Renal cortical epithelial cell (primary cell): ENCODE results near the gene SLC25A33. TPM values are rescaled to one million over a fixed set of nuclear protein-coding genes. Genes with fewer than 3 reads are reported as not detected.

Experiments used
- DNase-seq: peaks from one replicate; pipeline ENCODE4 v3.0.0-alpha.2; 2011; ENCODE audit warnings: low read depth
- total RNA-seq: library from RNA; depleted of rRNA; stranded (reverse); fragments of >200 nt; gene quantifications from 2 replicates; pipeline ENCODE4 v1.2.3, GENCODE V29; 2014

Gene SLC25A33
- total RNA-seq, 1 donor from 2014 or later = 3.0 TPM

- peak; percentile 64 for DNase-seq
Measured at GRCh38 chr1:9588551-9589143, 49.4 kb downstream of the SLC25A33 start, which contains the start of gene TMEM201. Gene TMEM201 (plus strand): TSS chr1:9588911. CDS start chr1:9588931, 20 bp downstream.

- DNase-seq = no peak
Measured at GRCh38 chr1:9589144-9589718, 50.0 kb downstream of the SLC25A33 start.

GRCh38 chr1:9589719-9590157 lies 50.5 kb downstream of the SLC25A33 start:
- DNase-seq = peak; percentile 39

DNA sequence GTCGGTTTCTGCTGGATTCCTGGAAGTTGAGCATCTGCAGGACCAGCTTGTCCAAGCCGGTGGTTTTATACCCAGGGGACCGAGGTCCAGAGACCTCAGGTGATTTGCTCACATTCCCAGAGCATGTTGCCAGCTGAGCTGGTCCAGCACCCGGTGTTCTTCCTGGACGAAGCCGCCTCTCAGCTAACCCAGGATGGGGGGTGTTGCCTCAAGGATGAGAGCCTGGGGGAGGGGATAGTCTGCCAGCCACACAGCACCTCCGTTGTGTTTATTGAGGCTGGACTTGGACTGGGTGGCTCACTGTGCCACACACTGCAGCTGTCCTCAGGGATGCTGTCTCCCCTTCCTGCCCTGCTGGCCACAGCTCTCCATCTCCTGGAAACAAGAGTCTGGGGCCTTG lies 50.9 kb downstream of the SLC25A33 start:
- no peak for DNase-seq

GRCh38 chr1:9590945-9591668 lies 51.8 kb downstream of the SLC25A33 start:
- no peak for DNase-seq

DNA sequence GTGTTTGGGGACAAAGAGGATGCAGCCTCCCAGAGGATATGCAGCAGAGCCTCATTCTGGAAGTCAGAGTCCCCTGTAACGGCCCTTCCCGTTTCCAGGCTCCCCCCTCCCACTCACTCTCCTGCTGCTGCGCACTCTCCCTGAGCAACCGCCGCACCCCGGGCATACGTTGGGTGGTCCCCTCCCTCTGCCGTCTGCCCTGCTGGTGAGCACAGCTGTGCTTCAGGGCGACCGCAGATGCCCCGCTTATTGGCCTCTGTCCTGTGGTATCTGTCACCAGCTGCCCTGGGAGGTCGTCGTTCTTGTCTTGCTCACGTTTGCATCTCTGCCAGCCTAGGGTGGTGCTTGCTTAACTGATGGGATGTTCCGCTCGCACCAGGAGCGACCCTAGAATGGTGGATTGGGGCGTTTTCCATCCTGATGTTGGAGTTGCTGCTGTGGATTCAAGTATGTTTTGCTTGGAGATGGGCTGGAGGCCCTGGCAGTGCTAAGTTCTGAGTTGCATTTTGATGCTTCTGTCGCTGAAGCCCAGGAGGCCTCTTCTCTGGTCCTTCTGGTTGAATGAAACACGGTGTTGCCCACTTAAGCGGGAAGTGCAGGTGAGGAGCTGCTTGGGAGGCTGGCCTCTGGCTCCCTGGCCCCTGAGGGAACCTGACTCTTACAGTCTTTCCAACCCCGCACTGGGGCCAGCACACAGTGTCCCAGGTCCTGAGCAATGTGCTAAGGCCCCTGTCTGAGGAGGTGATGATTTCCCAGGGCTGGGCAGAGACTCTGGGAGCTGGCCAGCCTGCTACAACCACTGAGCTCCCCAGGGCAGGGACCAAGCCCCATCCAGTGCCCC lies 52.6 kb downstream of the SLC25A33 start:
- DNase-seq = no peak

DNA sequence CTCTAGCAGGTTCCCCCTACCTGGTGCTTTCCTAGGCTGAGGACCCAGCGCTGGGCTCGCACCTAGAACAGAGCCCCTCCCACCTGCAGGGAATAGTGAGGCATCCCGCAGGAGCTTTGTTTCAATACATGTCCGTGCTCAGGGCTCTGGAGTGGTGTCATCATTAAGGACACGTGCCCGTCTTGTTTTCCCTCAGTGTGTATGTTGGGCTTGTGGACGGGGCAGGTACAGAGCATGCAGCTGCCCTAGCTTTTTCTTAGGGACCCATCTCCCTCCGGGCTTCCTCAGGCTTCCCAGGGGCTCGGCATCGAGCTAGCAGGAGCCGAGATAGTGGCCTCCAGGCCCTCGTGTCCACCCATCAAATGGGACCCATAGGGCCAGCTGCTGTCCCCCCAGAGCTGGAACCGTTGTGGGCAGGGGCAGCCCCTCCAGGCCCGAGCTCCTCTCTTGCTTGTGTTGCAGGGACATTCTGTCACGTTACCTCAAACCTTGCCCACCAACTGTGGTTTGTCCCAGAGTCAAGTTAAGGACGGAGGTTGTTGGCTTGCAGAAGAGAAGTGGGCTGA lies 53.3 kb downstream of the SLC25A33 start:
- DNase-seq = no peak

GRCh38 chr1:9593147-9593491 lies 53.9 kb downstream of the SLC25A33 start:
- DNase-seq = no peak

- peak; percentile 59 for DNase-seq
Measured at GRCh38 chr1:9593492-9594465, 54.5 kb downstream of the SLC25A33 start.

GRCh38 chr1:9594471-9595155 lies 55.3 kb downstream of the SLC25A33 start:
- DNase-seq = no peak

- no peak for DNase-seq
Measured at GRCh38 chr1:9595156-9595967, 56.1 kb downstream of the SLC25A33 start.

GRCh38 chr1:9595968-9596340 lies 56.7 kb downstream of the SLC25A33 start:
- DNase-seq = no peak

DNA sequence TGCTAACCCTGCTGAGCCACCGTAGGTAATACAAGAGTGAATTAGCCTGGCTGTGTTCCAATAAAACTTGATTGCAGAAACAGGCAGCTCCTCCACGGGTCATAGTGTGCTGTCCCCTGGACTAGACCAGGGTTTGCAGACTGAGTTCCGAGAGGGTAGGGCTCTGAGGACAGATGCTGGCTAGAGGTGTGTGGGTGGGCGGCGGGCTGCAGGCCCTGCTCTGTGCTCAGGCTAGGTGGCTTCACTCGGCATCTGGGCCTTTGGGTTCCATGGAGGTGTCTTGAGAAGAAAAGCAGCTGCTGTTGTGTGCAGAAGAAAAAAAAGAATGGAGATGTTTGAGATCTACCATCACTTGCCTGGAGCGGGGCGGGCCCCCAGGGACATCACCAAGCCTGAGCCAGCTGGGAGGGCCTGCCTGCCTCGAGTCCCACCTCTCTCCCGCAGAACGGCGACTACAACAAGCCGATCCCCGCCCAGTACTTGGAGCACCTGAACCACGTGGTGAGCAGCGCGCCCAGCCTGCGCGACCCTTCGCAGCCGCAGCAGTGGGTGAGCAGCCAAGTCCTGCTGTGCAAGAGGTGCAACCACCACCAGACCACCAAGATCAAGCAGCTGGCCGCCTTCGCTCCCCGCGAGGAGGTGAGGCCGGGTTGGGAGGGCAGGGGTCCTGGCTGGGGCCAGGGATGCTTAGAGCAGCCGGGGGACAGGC lies 57.3 kb downstream of the SLC25A33 start:
- DNase-seq = peak; percentile 39

GRCh38 chr1:9597361-9598315 lies 58.4 kb downstream of the SLC25A33 start:
- no peak for DNase-seq

DNA sequence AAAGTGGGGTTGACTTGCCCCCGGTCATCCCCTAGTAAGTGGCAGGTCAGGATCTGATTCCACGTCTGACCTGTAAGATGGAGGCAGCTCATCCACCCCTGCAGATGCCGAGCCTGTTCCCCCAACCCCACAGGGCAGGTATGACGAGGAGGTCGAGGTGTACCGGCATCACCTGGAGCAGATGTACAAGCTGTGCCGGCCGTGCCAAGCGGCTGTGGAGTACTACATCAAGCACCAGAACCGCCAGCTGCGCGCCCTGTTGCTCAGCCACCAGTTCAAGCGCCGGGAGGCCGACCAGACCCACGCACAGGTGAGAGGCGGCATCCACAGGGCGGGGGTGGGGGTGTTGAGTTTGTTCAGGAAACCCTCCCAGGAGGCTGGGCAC lies 59.0 kb downstream of the SLC25A33 start:
- DNase-seq = no peak

DNA sequence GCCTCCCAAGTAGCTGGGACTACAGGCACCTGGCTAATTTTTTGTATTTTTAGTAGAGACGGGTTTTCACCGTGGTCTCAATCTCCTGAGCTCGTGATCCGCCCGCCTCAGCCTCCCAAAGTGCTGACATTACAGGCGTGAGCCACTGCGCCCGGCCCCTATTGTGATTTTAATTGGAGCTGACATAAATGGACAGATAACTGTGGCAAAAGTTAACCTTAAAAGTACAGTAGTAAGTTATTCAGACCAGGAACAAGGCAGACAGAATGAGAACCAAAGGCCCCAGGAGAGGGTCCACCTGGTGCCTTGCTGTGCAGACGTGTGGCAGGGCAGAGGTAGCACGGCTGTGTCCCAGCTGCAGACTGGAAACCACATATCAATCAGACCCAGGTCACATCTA lies 60.5 kb downstream of the SLC25A33 start:
- no peak for DNase-seq
